GM12875 (cell line): Measurements from ENCODE around the gene SEC23IP.

Source experiments
- H3K4me3 ChIP-seq: one replicate; pipeline ENCODE4 v1.5.1; 2011; ENCODE audit warnings: low read depth, low read length, control low read depth
- TF ChIP-seq, protein P1 (sequence below): IDR thresholded peaks from 2 replicates; pipeline ENCODE4 v1.5.1; 2011; ENCODE audit warnings: low read depth, mild to moderate bottlenecking, control low read depth, inconsistent platforms, low read length, moderate library complexity, borderline replicate concordance; ENCODE audit not compliant: insufficient read depth

SEC23IP gene

DNA sequence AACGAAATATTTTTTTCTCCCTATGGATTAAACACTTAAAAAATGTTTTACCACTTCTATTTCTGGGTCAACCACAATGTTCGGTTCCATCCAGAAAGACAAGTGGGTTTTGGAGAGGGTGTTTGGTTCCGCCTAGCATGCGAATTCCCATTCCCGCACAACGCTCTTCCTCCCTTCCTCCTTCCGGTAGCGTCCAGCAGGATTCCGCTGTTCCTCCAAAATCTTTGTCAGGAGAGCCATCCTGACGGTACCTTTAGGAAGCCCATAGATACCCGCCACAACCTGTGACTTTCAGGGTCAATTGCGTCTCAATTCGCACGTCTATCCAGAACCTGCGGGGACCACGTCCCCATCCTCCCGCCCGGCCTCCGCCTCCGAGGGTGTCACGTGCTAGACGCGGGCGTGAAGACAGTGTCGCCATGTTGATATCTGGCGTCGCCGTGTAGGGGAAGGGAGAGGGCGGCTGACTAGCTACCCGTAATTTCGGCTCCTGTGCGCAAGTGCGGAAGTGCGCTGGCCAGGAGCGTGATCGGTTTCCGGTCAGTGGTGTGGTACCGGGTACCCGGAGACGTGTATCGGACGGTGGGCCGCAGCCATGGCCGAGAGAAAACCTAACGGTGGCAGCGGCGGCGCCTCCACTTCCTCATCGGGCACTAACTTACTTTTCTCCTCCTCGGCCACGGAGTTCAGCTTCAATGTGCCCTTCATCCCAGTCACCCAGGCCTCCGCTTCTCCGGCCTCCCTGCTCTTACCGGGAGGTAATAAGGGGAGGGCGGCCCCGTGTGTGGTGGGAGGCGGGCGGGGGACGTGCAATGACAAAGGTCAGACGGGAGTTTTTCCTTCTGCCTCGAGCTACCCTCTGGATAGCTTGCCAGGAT is at the start of gene SEC23IP:
Gene SEC23IP (plus strand): TSS at position 543 of the 878 bp plus-strand sequence. CDS start 53 bp downstream, at position 596.
- H3K4me3 ChIP-seq: peak within 1 kb of the TSS; percentile 88
- TF ChIP-seq, protein P1, sequence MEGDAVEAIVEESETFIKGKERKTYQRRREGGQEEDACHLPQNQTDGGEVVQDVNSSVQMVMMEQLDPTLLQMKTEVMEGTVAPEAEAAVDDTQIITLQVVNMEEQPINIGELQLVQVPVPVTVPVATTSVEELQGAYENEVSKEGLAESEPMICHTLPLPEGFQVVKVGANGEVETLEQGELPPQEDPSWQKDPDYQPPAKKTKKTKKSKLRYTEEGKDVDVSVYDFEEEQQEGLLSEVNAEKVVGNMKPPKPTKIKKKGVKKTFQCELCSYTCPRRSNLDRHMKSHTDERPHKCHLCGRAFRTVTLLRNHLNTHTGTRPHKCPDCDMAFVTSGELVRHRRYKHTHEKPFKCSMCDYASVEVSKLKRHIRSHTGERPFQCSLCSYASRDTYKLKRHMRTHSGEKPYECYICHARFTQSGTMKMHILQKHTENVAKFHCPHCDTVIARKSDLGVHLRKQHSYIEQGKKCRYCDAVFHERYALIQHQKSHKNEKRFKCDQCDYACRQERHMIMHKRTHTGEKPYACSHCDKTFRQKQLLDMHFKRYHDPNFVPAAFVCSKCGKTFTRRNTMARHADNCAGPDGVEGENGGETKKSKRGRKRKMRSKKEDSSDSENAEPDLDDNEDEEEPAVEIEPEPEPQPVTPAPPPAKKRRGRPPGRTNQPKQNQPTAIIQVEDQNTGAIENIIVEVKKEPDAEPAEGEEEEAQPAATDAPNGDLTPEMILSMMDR: no peak

- no peak overlapping the region for H3K4me3 ChIP-seq
- TF ChIP-seq, protein P1: no peak
Measured at GRCh38 chr10:119845656-119846055, 46.9 kb upstream of the SEC23IP start.

GRCh38 chr10:119849031-119849789 is 43.3 kb upstream of the SEC23IP start:
- no peak overlapping the region for H3K4me3 ChIP-seq
- TF ChIP-seq, protein P1: no peak

DNA sequence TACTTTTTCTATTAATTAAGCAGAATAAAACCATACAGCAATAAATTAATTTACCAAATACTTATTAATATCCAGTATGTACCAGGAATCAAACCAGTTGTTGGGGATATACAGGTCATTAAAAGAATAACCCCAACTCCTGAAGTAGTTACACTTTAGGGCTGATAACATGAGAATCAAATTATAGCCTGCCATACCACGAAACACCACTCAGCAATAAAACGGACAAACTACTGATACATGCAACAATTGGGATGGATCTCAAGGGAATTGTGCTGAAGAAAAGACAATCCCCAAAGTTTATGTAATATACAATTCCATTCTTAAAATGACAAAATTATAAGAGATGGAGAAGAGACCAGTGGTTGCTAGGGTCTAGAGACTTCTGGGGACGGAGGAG is 42.6 kb upstream of the SEC23IP start:
- H3K4me3 ChIP-seq: no peak overlapping the region
- TF ChIP-seq, protein P1: no peak

GRCh38 chr10:119852277-119852676 is 40.3 kb upstream of the SEC23IP start:
- H3K4me3 ChIP-seq: no peak overlapping the region
- TF ChIP-seq, protein P1: no peak

GRCh38 chr10:119852822-119853221 is 39.7 kb upstream of the SEC23IP start:
- TF ChIP-seq, protein P1: no peak
- H3K4me3 ChIP-seq: no peak overlapping the region

- no peak overlapping the region for H3K4me3 ChIP-seq
- TF ChIP-seq, protein P1: no peak
Measured at GRCh38 chr10:119853574-119853973, 39.0 kb upstream of the SEC23IP start.
